ENCODE data around the gene SDCCAG8. TPM values are rescaled to one million over a fixed set of nuclear protein-coding genes. Genes with fewer than 3 reads are reported as not detected.

SDCCAG8 gene
- total and polyA plus RNA-seq, 11 donors, result 7.8 to 36.6 (median 21.6) TPM

GRCh38 chr1:243267914-243268653, 12.2 kb downstream of the SDCCAG8 start:
- Histone ChIP-seq H3K4me3 (peak overlapping the region in 1 of 12 donors; percentile 18), H3K27ac (peak overlapping the region in 6 of 12 donors; percentile 15 to 90 (median 44)), H3K27me3 (no peaks in the 10 kb centered on the region), H3K4me1 (peaks cover 2 to 78% (median 40%) of the 10 kb centered on the region in 12 donors), H3K36me3 (peaks cover 0 to 29% (median 16%) of the 10 kb centered on the region in 9 donors), H3K9me3 (no peaks in the 10 kb centered on the region)
- TF ChIP-seq POLR2A (IDR thresholded peaks at IDR 0.05) (no peak), CTCF (IDR thresholded peaks at IDR 0.05) (no peak)
- intact Hi-C loops (cut with DNase I), result no loop called here
- no peak for DNase-seq
- 68 to 78% (median 75%) methylated on average over 12 of the region's 12 CpGs for WGBS, 4 donors
- peak in 1 of 4 donors; percentile 60 for ATAC-seq

- Histone ChIP-seq H3K9me3 (no peaks in the 10 kb centered on the region), H3K27me3 (no peaks in the 10 kb centered on the region), H3K4me3 (peak overlapping the region in 5 of 12 donors; percentile 0 to 21 (median 16)), H3K36me3 (peaks cover 0 to 36% (median 24%) of the 10 kb centered on the region in 9 donors), H3K27ac (peak overlapping the region in 6 of 12 donors; percentile 39 to 90 (median 44)), H3K4me1 (peaks cover 2 to 72% (median 35%) of the 10 kb centered on the region in 12 donors)
- 41 to 62% (median 55%) methylated on average over 11 to 13 of the region's 13 CpGs for WGBS, 4 donors
- TF ChIP-seq CTCF (IDR thresholded peaks at IDR 0.05) (no peak), POLR2A (IDR thresholded peaks at IDR 0.05) (no peak)
- intact Hi-C loops (cut with DNase I), result no loop called here
- DNase-seq (no peak), ATAC-seq (peak in 3 of 4 donors; percentile 31 to 52 (median 51))
These were observed 13.1 kb downstream of the SDCCAG8 start for GRCh38 chr1:243268751-243269460.

- no peak for DNase-seq
- ATAC-seq, result peak in 1 of 4 donors; percentile 12
- WGBS, 4 donors, result 58 to 72% (median 68%) methylated on average over 4 of the region's 4 CpGs
- no peaks in the 10 kb centered on the region for H3K9me3 ChIP-seq
- peak overlapping the region in 5 of 12 donors; percentile 4 to 90 (median 39) for H3K27ac ChIP-seq
- peaks cover 1 to 67% (median 30%) of the 10 kb centered on the region in 12 donors for H3K4me1 ChIP-seq
- no peaks in the 10 kb centered on the region for H3K27me3 ChIP-seq
- TF ChIP-seq CTCF (IDR thresholded peaks at IDR 0.05) (no peak), POLR2A (IDR thresholded peaks at IDR 0.05) (no peak)
- intact Hi-C loops (cut with DNase I), result no loop called here
- peaks cover 0 to 42% (median 29%) of the 10 kb centered on the region in 9 donors for H3K36me3 ChIP-seq
- H3K4me3 ChIP-seq, result peak overlapping the region in 5 of 12 donors; percentile 0 to 21 (median 16)
These were observed 13.6 kb downstream of the SDCCAG8 start for GRCh38 chr1:243269461-243269801.
